Mesenteric fat pad (tissue), 1 donor: Measurements from ENCODE around the gene PURA. TPM values are rescaled to one million over a fixed set of nuclear protein-coding genes. Genes with fewer than 3 reads are reported as not detected.
A peak's percentile ranks its signal among the peaks of the same experiment; 100 is the strongest.

Experiments
- DNase-seq: peaks from one replicate; pipeline ENCODE4 v3.0.0-alpha.2; 2020; ENCODE audit warnings: low spot score
- total RNA-seq: library from RNA; stranded (reverse); fragmentation: NEBNext Ultra II Directional; extraction: Animal tissue kit (Norgen Biotek cat#: 25700); gene quantifications from one replicate; pipeline ENCODE4 v1.2.1, GENCODE V29; 2021
- donor health status: DM: yes; HTN: yes; CAD: no.

Gene PURA
- total RNA-seq, 1 donor from 2014 or later: 23.5 TPM

GRCh38 chr5:140109759-140110645, 3.9 kb upstream of the PURA start:
- no peak for DNase-seq

GRCh38 chr5:140110646-140110957, 3.3 kb upstream of the PURA start:
- DNase-seq: no peak

GRCh38 chr5:140111011-140111858, 2.7 kb upstream of the PURA start:
- DNase-seq: no peak

- no peak for DNase-seq
Observed at GRCh38 chr5:140111859-140112551, 1.9 kb upstream of the PURA start.

- no peak for DNase-seq
Observed at GRCh38 chr5:140112685-140113179, 1.2 kb upstream of the PURA start.

- DNase-seq: no peak
Observed at GRCh38 chr5:140113180-140113698, 670 bp upstream of the PURA start.

GRCh38 chr5:140114341-140115185, 654 bp downstream of the PURA start:
- DNase-seq: peak; percentile 94

- no peak for DNase-seq
Observed at GRCh38 chr5:140115186-140115500, 1.2 kb downstream of the PURA start.

GRCh38 chr5:140116716-140117115, 2.8 kb downstream of the PURA start:
- DNase-seq: no peak

GRCh38 chr5:140117523-140117922, 3.6 kb downstream of the PURA start:
- no peak for DNase-seq

- no peak for DNase-seq
Observed at GRCh38 chr5:140118302-140118936, 4.5 kb downstream of the PURA start.

GRCh38 chr5:140125637-140126036, 11.7 kb downstream of the PURA start, which contains the start of gene IGIP:
Gene IGIP, plus strand, starts transcription at chr5:140125937. Its CDS starts 2,540 bp downstream, at chr5:140128477.
- no peak for DNase-seq

GRCh38 chr5:140126315-140127012, 12.6 kb downstream of the PURA start:
- DNase-seq: no peak

GRCh38 chr5:140128376-140128775, 14.5 kb downstream of the PURA start:
- DNase-seq: no peak

GRCh38 chr5:140130949-140131733, 17.2 kb downstream of the PURA start:
- DNase-seq: no peak

GRCh38 chr5:140131967-140132409, 18.1 kb downstream of the PURA start:
- no peak for DNase-seq

- no peak for DNase-seq
Observed at GRCh38 chr5:140133514-140134167, 19.7 kb downstream of the PURA start.
